ENCODE measurements around the gene AOC3. TPM values are rescaled to one million over a fixed set of nuclear protein-coding genes. Genes with fewer than 3 reads are reported as not detected.

The AOC3 gene
- polyA plus RNA-seq, 1 donor from 2014 or later: 0.35 TPM

GRCh38 chr17:42878924-42879595 is 28.1 kb downstream of the AOC3 start:
- no peaks in the 10 kb centered on the region for H3K36me3 ChIP-seq (ENCODE audit: insufficient read depth, low read length)
- H3F3A ChIP-seq (ENCODE audit: insufficient read depth, low read length, poor library complexity, severe bottlenecking): no peaks in the 10 kb centered on the region
- H3K4me3 ChIP-seq (ENCODE audit: low read length): no peak overlapping the region
- H3K9me3 ChIP-seq (ENCODE audit: low read length): no peaks in the 10 kb centered on the region
- no peaks in the 10 kb centered on the region for H3K79me2 ChIP-seq (replicated peaks; ENCODE audit: insufficient read depth, low read length)
- no peaks in the 10 kb centered on the region for H3K27me3 ChIP-seq (ENCODE audit: insufficient read depth, low read depth, low read length)
- no peak overlapping the region for H3K27ac ChIP-seq (ENCODE audit: low read length)
- TF ChIP-seq REST (IDR thresholded peaks at IDR 0.05; ENCODE audit: borderline replicate concordance) (no peak), RAD21 (conservative IDR thresholded peaks at IDR 0.05) (no peak), POLR2AphosphoS5 (IDR thresholded peaks at IDR 0.05) (no peak), EZH2 (IDR thresholded peaks at IDR 0.05; ENCODE audit: borderline replicate concordance, insufficient read depth, low read length, poor library complexity, severe bottlenecking) (no peak), EP300 (conservative IDR thresholded peaks at IDR 0.05; ENCODE audit: poor library complexity, severe bottlenecking) (no peak), TAF1 (IDR thresholded peaks at IDR 0.05; ENCODE audit: low read depth) (no peak), CTCF (IDR thresholded peaks at IDR 0.05; ENCODE audit: poor library complexity, severe bottlenecking) (no peak), MXI1 (conservative IDR thresholded peaks at IDR 0.05; ENCODE audit: poor library complexity, severe bottlenecking) (no peak)
- H2AFZ ChIP-seq (ENCODE audit: low read depth, low read length): no peak overlapping the region
- no peak overlapping the region for H3K4me2 ChIP-seq (ENCODE audit: low read length)
- no peaks in the 10 kb centered on the region for H3K9me2 ChIP-seq (ENCODE audit: insufficient read depth, low read length)
- no peaks in the 10 kb centered on the region for H4K20me1 ChIP-seq (ENCODE audit: insufficient read depth)
- H3K9ac ChIP-seq (ENCODE audit: low read length): no peak overlapping the region

- H3K27me3 ChIP-seq (ENCODE audit: insufficient read depth, low read depth, low read length): no peaks in the 10 kb centered on the region
- H3K79me2 ChIP-seq (replicated peaks; ENCODE audit: insufficient read depth, low read length): no peaks in the 10 kb centered on the region
- TF ChIP-seq EZH2 (IDR thresholded peaks at IDR 0.05; ENCODE audit: borderline replicate concordance, insufficient read depth, low read length, poor library complexity, severe bottlenecking): no peak
- TF ChIP-seq CTCF (IDR thresholded peaks at IDR 0.05; ENCODE audit: poor library complexity, severe bottlenecking): no peak
- no peak for TF ChIP-seq REST (IDR thresholded peaks at IDR 0.05; ENCODE audit: borderline replicate concordance)
- TF ChIP-seq POLR2AphosphoS5 (IDR thresholded peaks at IDR 0.05): no peak
- no peak for TF ChIP-seq SMC3 (conservative IDR thresholded peaks at IDR 0.05; ENCODE audit: poor library complexity)
- no peak for TF ChIP-seq EP300 (conservative IDR thresholded peaks at IDR 0.05; ENCODE audit: poor library complexity, severe bottlenecking)
- TF ChIP-seq TAF1 (IDR thresholded peaks at IDR 0.05; ENCODE audit: low read depth): no peak
- no peak for TF ChIP-seq RAD21 (conservative IDR thresholded peaks at IDR 0.05)
- no peak for TF ChIP-seq MXI1 (conservative IDR thresholded peaks at IDR 0.05; ENCODE audit: poor library complexity, severe bottlenecking)
- H3K9me3 ChIP-seq (ENCODE audit: low read length): no peaks in the 10 kb centered on the region
- no peaks in the 10 kb centered on the region for H3F3A ChIP-seq (ENCODE audit: insufficient read depth, low read length, poor library complexity, severe bottlenecking)
- no peaks in the 10 kb centered on the region for H3K9me2 ChIP-seq (ENCODE audit: insufficient read depth, low read length)
- H3K9ac ChIP-seq (ENCODE audit: low read length): no peak overlapping the region
- no peak overlapping the region for H2AFZ ChIP-seq (ENCODE audit: low read depth, low read length)
- H3K4me2 ChIP-seq (ENCODE audit: low read length): no peak overlapping the region
- H3K4me3 ChIP-seq (ENCODE audit: low read length): no peak overlapping the region
- H3K36me3 ChIP-seq (ENCODE audit: insufficient read depth, low read length): no peaks in the 10 kb centered on the region
- H4K20me1 ChIP-seq (ENCODE audit: insufficient read depth): no peaks in the 10 kb centered on the region
- no peak overlapping the region for H3K27ac ChIP-seq (ENCODE audit: low read length)
Measured at GRCh38 chr17:42879596-42879985, 28.6 kb downstream of the AOC3 start.
